SU-DHL-6 (cell line): ENCODE results near the gene IRF2.

Source experiments
- EZH2phosphoT487 ChIP-seq: fragments of 200-600 bp; sonication (generic), shearing (Covaris generic); conservative IDR thresholded peaks from 2 replicates; pipeline ENCODE4 v1.6.1; 2018; ENCODE audit warnings: mild to moderate bottlenecking, antibody characterized with exemption, low read length, moderate library complexity, mixed read lengths
- TF ChIP-seq, protein P1 (sequence below): fragments of 200-600 bp; sonication (generic); IDR thresholded peaks from one replicate; pipeline ENCODE4 v1.5.1; 2017; ENCODE audit warnings: antibody characterized with exemption, mild to moderate bottlenecking, low read length, moderate library complexity; ENCODE audit not compliant: insufficient read depth, poor library complexity, severe bottlenecking

DNA sequence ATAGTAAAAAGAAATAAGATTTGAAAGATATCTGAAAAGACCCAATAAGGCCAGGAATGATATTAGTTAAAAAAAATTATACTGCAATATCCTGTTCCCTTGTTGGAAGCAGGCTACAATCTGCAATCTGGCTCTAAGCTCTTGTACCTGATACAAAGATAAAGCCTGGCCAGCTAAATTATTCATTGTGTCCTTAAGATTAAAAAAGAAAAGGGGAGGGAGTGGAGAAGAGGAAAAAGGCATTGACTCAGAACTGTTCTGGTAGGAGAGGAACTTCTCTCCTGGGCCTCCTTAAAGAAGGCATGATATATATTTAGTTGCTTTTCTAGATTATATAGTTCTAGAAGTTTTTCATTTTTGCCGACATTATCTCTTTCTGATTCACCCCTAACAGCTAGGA, 46.7 kb downstream of the IRF2 start:
- TF ChIP-seq, protein P1, sequence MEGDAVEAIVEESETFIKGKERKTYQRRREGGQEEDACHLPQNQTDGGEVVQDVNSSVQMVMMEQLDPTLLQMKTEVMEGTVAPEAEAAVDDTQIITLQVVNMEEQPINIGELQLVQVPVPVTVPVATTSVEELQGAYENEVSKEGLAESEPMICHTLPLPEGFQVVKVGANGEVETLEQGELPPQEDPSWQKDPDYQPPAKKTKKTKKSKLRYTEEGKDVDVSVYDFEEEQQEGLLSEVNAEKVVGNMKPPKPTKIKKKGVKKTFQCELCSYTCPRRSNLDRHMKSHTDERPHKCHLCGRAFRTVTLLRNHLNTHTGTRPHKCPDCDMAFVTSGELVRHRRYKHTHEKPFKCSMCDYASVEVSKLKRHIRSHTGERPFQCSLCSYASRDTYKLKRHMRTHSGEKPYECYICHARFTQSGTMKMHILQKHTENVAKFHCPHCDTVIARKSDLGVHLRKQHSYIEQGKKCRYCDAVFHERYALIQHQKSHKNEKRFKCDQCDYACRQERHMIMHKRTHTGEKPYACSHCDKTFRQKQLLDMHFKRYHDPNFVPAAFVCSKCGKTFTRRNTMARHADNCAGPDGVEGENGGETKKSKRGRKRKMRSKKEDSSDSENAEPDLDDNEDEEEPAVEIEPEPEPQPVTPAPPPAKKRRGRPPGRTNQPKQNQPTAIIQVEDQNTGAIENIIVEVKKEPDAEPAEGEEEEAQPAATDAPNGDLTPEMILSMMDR = no peak
- no peak for TF ChIP-seq EZH2phosphoT487
